ENCODE measurements around the gene AMBP. TPM values are rescaled to one million over a fixed set of nuclear protein-coding genes. Genes with fewer than 3 reads are reported as not detected.

The AMBP gene
- total RNA-seq, 3 donors from 2014 or later (not counting 1 experiment from before 2014, with no cell fraction given), result not detected

DNA sequence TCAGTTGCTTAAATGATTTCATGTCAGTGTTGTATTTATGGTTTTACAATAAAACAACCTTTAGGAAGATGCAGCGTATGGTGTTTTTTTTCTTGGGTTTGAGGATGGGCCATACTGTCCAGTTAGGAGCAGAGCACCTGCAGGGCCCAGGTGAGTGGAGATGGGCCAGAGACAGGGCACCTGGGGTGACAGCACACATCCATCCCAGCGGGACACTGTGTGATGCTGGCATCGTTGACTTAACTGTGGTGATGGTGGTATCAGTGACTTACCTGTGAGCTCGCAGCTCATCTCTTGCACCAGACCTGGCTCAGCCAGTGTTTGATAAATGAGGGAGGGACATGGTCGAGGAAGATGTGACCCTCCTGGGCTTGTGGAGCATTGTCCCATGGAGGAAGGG lies 21.6 kb downstream of the AMBP start:
- Mint-ChIP-seq H3K27ac (no peak overlapping the region), H3K4me1 (no peaks in the 10 kb centered on the region), H3K4me3 (no peak overlapping the region), H3K9me3 (no peaks in the 10 kb centered on the region), H3K27me3 (ENCODE audit: low read depth in 2 of 2) (no peaks in the 10 kb centered on the region), H3K36me3 (no peaks in the 10 kb centered on the region)
- H3K9me3 ChIP-seq (ENCODE audit: control insufficient read depth, insufficient read depth, low read length), result no peaks in the 10 kb centered on the region
- TF ChIP-seq, protein P1, sequence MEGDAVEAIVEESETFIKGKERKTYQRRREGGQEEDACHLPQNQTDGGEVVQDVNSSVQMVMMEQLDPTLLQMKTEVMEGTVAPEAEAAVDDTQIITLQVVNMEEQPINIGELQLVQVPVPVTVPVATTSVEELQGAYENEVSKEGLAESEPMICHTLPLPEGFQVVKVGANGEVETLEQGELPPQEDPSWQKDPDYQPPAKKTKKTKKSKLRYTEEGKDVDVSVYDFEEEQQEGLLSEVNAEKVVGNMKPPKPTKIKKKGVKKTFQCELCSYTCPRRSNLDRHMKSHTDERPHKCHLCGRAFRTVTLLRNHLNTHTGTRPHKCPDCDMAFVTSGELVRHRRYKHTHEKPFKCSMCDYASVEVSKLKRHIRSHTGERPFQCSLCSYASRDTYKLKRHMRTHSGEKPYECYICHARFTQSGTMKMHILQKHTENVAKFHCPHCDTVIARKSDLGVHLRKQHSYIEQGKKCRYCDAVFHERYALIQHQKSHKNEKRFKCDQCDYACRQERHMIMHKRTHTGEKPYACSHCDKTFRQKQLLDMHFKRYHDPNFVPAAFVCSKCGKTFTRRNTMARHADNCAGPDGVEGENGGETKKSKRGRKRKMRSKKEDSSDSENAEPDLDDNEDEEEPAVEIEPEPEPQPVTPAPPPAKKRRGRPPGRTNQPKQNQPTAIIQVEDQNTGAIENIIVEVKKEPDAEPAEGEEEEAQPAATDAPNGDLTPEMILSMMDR (IDR thresholded peaks at IDR 0.05), result no peak
- DNase-seq (no peak), ATAC-seq (peak in 1 of 3 donors; percentile 14)
- H3K27ac ChIP-seq (ENCODE audit: low read length), result no peak overlapping the region
- H3K36me3 ChIP-seq (ENCODE audit: control insufficient read depth, insufficient read depth, low read length), result no peaks in the 10 kb centered on the region
- H3K4me3 ChIP-seq (ENCODE audit: low read length), result no peak overlapping the region
- 90% methylated on average over 5 of the region's 5 CpGs for WGBS (ENCODE audit: insufficient coverage)
- no peaks in the 10 kb centered on the region for H3K27me3 ChIP-seq (ENCODE audit: control insufficient read depth, insufficient read depth, low read length)
- no peaks in the 10 kb centered on the region for H3K4me1 ChIP-seq (ENCODE audit: control insufficient read depth, insufficient read depth, low read length)
- intact Hi-C loops (cut with micrococcal nuclease), result no loop called here

DNA sequence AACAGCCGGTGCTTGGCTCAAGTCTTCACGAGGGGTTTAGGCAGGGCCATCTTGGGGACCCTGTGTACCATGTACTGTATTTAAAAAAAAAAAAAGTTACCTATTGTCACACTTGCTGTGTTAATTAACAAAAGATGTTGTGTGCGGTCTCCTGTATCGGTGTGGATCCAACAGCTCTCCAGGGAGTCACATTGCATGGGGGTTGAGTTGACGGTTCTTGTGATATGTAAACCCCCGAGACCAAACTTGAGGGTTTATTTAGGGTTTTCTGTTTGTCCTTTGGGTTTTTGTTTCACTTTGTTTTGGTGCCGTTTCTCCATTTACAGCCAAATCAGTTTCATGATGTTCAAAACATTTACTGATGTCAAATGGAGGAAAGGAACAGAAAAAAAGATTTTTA lies 22.2 kb downstream of the AMBP start:
- ATAC-seq, result no peak
- H3K36me3 ChIP-seq (ENCODE audit: control insufficient read depth, insufficient read depth, low read length), result no peaks in the 10 kb centered on the region
- intact Hi-C loops (cut with micrococcal nuclease), result no loop called here
- H3K27ac Mint-ChIP-seq, result no peak overlapping the region
- no peaks in the 10 kb centered on the region for H3K4me1 ChIP-seq (ENCODE audit: control insufficient read depth, insufficient read depth, low read length)
- H3K27me3 Mint-ChIP-seq (ENCODE audit: low read depth in 2 of 2), result no peaks in the 10 kb centered on the region
- no peaks in the 10 kb centered on the region for H3K9me3 ChIP-seq (ENCODE audit: control insufficient read depth, insufficient read depth, low read length)
- no peaks in the 10 kb centered on the region for H3K27me3 ChIP-seq (ENCODE audit: control insufficient read depth, insufficient read depth, low read length)
- no peaks in the 10 kb centered on the region for H3K36me3 Mint-ChIP-seq
- WGBS (ENCODE audit: insufficient coverage), result 79% methylated on average over 5 of the region's 7 CpGs
- no peaks in the 10 kb centered on the region for H3K4me1 Mint-ChIP-seq
- H3K9me3 Mint-ChIP-seq, result no peaks in the 10 kb centered on the region
- TF ChIP-seq, protein P1 (IDR thresholded peaks at IDR 0.05), result no peak
- DNase-seq, result no peak
- H3K4me3 Mint-ChIP-seq, result no peak overlapping the region
- H3K4me3 ChIP-seq (ENCODE audit: low read length), result no peak overlapping the region
- H3K27ac ChIP-seq (ENCODE audit: low read length), result no peak overlapping the region

DNA sequence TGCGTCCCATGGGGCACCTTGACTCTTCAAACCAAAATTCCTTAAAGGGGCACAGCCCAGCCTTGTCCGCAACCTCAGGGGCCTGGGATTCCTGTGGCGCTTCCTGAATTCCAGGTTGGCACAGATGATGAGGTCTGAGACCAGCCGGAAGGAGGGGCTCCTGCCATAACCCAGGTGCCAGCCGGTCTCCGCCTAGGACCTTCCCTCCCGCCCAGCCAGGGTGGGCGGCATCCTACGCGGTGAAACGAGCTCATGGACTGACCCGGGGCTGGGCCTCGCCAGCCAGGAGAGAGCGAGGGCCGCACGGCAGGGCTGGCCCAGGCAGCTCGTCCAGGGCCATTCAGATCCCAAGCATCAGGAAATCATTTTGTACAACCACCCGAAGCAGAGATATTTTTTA lies 23.0 kb downstream of the AMBP start:
- TF ChIP-seq, protein P1 (IDR thresholded peaks at IDR 0.05), result no peak
- ATAC-seq (no peak), DNase-seq (no peak)
- Mint-ChIP-seq H3K9me3 (no peaks in the 10 kb centered on the region), H3K27ac (no peak overlapping the region), H3K4me1 (no peaks in the 10 kb centered on the region), H3K4me3 (no peak overlapping the region), H3K36me3 (no peaks in the 10 kb centered on the region), H3K27me3 (ENCODE audit: low read depth in 2 of 2) (no peaks in the 10 kb centered on the region)
- H3K9me3 ChIP-seq (ENCODE audit: control insufficient read depth, insufficient read depth, low read length), result no peaks in the 10 kb centered on the region
- H3K4me3 ChIP-seq (ENCODE audit: low read length), result no peak overlapping the region
- H3K36me3 ChIP-seq (ENCODE audit: control insufficient read depth, insufficient read depth, low read length), result no peaks in the 10 kb centered on the region
- H3K27ac ChIP-seq (ENCODE audit: low read length), result no peak overlapping the region
- 92% methylated on average over 18 of the region's 18 CpGs for WGBS (ENCODE audit: insufficient coverage)
- intact Hi-C loops (cut with micrococcal nuclease), result no loop called here
- H3K4me1 ChIP-seq (ENCODE audit: control insufficient read depth, insufficient read depth, low read length), result no peaks in the 10 kb centered on the region
- no peaks in the 10 kb centered on the region for H3K27me3 ChIP-seq (ENCODE audit: control insufficient read depth, insufficient read depth, low read length)

DNA sequence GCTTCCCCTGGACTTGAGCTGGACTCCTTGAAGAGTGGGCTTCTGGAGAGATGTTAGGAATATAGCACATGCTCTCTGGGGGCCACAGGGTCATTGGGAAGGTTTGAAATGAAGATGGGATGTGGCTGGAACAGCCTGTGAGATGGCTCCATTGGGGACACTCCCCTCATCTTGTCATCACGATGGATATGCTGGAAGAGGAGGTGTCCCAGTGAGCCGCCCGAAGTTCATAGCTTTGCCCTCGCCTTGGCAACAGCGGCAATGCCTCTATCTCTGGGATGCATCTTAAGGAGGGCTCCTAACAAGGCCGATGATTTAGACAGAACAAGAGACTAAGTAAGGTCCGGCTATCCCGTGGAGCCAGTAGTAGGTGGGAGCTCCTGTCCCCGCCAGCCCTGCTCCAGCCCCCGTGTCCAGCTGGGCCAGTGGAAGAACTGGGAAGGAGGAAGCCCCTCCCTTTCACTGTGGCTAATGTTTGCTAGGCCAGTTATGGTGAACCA lies 23.9 kb downstream of the AMBP start:
- Mint-ChIP-seq H3K9me3 (no peaks in the 10 kb centered on the region), H3K27ac (no peak overlapping the region), H3K27me3 (ENCODE audit: low read depth in 2 of 2) (no peaks in the 10 kb centered on the region), H3K36me3 (no peaks in the 10 kb centered on the region), H3K4me1 (no peaks in the 10 kb centered on the region), H3K4me3 (no peak overlapping the region)
- Histone ChIP-seq H3K4me1 (ENCODE audit: control insufficient read depth, insufficient read depth, low read length) (no peaks in the 10 kb centered on the region), H3K4me3 (ENCODE audit: low read length) (no peak overlapping the region), H3K27ac (ENCODE audit: low read length) (no peak overlapping the region), H3K36me3 (ENCODE audit: control insufficient read depth, insufficient read depth, low read length) (peaks cover 3% of the 10 kb centered on the region), H3K9me3 (ENCODE audit: control insufficient read depth, insufficient read depth, low read length) (no peaks in the 10 kb centered on the region), H3K27me3 (ENCODE audit: control insufficient read depth, insufficient read depth, low read length) (no peaks in the 10 kb centered on the region)
- intact Hi-C loops (cut with micrococcal nuclease), result no loop called here
- ATAC-seq (no peak), DNase-seq (no peak)
- 80% methylated on average over 10 of the region's 10 CpGs for WGBS (ENCODE audit: insufficient coverage)
- TF ChIP-seq, protein P1 (IDR thresholded peaks at IDR 0.05), result no peak

Data from natural killer cell (primary cell).